BJ (cell line): ENCODE results near the gene ACAD11. TPM values are rescaled to one million over a fixed set of nuclear protein-coding genes. Genes with fewer than 3 reads are reported as not detected.

Source experiments
- CTCF ChIA-PET: fragments of 350-600 bp; formaldehyde crosslinking; extraction: SDS; loops from one replicate; lab custom pipeline; 2021; ENCODE audit warnings: antibody characterized with exemption, inconsistent platforms; lab: Yijun Ruan, JAX
- POLR2A ChIA-PET: fragments of 300-600 bp; sonication (Branson Sonifier 250); formaldehyde crosslinking; extraction: SDS; loops from one replicate; lab custom pipeline; 2021; ENCODE audit warnings: antibody characterized with exemption; lab: Charles Lee
- DNase-seq: peaks from one replicate; pipeline ENCODE4 v3.0.0-alpha.2; 2011; ENCODE audit warnings: low read depth
- H3K27me3 ChIP-seq: 2 replicates; pipeline ENCODE4 v1.6.0; 2011; ENCODE audit warnings: low read length; ENCODE audit not compliant: control insufficient read depth, insufficient read depth
- H3K36me3 ChIP-seq: 2 replicates; pipeline ENCODE4 v1.5.1; 2011; ENCODE audit warnings: low read length; ENCODE audit not compliant: control insufficient read depth, insufficient read depth
- H3K4me3 ChIP-seq: 2 replicates; pipeline ENCODE4 v1.5.1; 2011; ENCODE audit warnings: low read depth, mild to moderate bottlenecking, control low read depth, low read length
- CTCF ChIP-seq: IDR thresholded peaks from 2 replicates; pipeline ENCODE4 v1.5.1; 2011; ENCODE audit warnings: low read depth, mild to moderate bottlenecking, control low read depth, inconsistent platforms, low read length, moderate library complexity; ENCODE audit not compliant: insufficient read depth
- polyA plus RNA-seq: library from polyadenylated mRNA; depleted of rRNA; stranded (reverse); fragments of >200 nt; gene quantifications from 2 replicates; pipeline ENCODE4 v1.2.3, GENCODE V29; 2011

Gene ACAD11
- polyA plus RNA-seq, 1 experiment, result 19.6 TPM

- Histone ChIP-seq H3K36me3 (no peaks in the 10 kb centered on the region), H3K4me3 (peak within 1 kb of the TSS; percentile 64), H3K27me3 (no peaks in the 10 kb centered on the region)
- ChIA-PET POLR2A (interaction anchor here (1.3 kb wide), 1 partner anchor 124 kb away, joined by 3 read pairs; no protein-coding TSS in a partner anchor), CTCF (interaction anchor here (0.9 to 3.3 kb wide), 4 partner anchors 10 to 124 kb away, joined by 3 to 14 read pairs (median 10); no protein-coding TSS in a partner anchor)
- no peak for TF ChIP-seq CTCF
- DNase-seq, result no peak
Measured at GRCh38 chr3:132660052-132660810, 622 bp upstream of the ACAD11 start, which contains the start of gene UBA5. Gene UBA5 (plus strand): TSS chr3:132660329. CDS start chr3:132660538, 209 bp downstream.

GRCh38 chr3:132659000-132659364, 627 bp downstream of the ACAD11 start:
- Histone ChIP-seq H3K4me3 (peak overlapping the region; percentile 64), H3K36me3 (no peaks in the 10 kb centered on the region), H3K27me3 (no peaks in the 10 kb centered on the region)
- ChIA-PET POLR2A (interaction anchor here (0.7 to 1.3 kb wide), 3 partner anchors 10 to 1021 kb away, joined by 3 to 7 read pairs (median 4); no protein-coding TSS in a partner anchor), CTCF (interaction anchor here (0.9 to 3.3 kb wide), 10 partner anchors 9 to 132 kb away, joined by 3 to 14 read pairs (median 4); no protein-coding TSS in a partner anchor)
- DNase-seq, result no peak
- TF ChIP-seq CTCF, result no peak

DNA sequence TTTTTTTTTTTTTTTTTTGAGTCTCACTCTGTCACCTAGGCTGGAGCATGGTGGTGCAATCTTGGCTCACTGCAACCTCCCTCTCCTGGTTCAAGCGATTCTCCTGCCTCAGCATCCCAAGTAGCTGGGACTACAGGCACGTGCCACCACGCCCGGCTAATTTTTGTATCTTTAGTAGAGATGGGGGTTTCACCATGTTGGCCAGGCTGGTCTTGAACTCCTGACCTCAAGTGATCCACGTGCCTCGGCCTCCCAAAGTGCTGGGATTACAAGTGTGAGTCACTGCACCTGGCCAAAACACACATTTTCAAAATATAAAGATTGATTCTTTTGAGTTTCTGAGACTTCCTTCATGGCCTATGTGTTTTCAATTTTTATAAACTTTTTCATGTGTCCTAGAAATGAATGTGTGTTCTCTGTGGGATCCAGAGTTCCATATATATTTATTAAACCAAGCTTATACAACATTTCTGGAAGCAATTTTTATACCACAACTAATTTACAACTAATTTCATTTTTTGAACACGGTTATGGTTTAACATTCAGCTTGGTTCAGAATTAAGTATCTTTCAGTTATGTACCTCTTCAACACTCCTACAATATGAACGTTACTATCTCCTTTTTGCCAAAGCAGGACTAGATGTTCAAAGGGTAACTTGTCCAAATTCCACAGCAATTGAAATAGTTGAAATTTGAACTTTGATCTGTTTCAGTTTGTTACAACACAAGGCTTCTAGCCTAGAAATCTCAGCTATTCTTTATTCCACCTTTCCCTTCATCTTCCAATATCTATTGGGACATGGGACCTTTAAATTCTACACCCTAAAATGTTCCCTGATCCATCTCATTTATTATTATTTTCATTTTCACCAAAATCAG, 1.5 kb downstream of the ACAD11 start:
- no peak for TF ChIP-seq CTCF
- ChIA-PET CTCF (interaction anchor here (0.6 to 3.3 kb wide), 12 partner anchors 8 to 131 kb away, joined by 3 to 14 read pairs (median 3); no protein-coding TSS in a partner anchor), POLR2A (interaction anchor here (1.0 kb wide), 1 partner anchor 10 kb away, joined by 4 read pairs; no protein-coding TSS in a partner anchor)
- Histone ChIP-seq H3K36me3 (no peaks in the 10 kb centered on the region), H3K27me3 (no peaks in the 10 kb centered on the region), H3K4me3 (peak overlapping the region; percentile 64)
- DNase-seq, result no peak

DNA sequence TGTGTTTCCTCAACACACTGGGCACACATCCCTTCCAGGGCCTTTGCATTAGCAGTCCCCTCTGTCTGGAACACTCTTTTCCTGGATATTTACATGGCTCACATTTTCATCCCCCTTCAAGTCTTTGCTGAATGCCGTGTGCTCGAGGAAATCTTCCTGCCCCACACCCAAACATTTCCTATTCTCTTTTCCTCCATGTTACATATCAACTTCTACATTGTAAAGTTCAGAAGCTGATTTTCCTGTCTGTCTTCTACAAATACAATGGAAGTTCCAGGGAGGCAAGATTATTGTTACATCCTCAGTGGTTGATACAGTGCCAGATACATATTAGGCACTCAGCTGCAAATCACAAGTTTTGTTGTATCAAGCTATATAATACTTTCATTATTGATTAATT, 4.1 kb downstream of the ACAD11 start:
- no peak for DNase-seq
- TF ChIP-seq CTCF, result no peak
- ChIA-PET POLR2A (no interaction called here), CTCF (interaction anchor here (1.4 kb wide), 1 partner anchor 13 kb away, joined by 3 read pairs; no protein-coding TSS in a partner anchor)
- Histone ChIP-seq H3K36me3 (no peaks in the 10 kb centered on the region), H3K4me3 (no peak overlapping the region), H3K27me3 (no peaks in the 10 kb centered on the region)
